Calu3 (cell line): ENCODE results near the gene OTOP1. TPM values are rescaled to one million over a fixed set of nuclear protein-coding genes. Genes with fewer than 3 reads are reported as not detected.

Source experiments
- BruUV-seq: library from RNA; stranded (reverse); fragments of 400-500 nt; replicated peaks from 2 replicates; lab custom pipeline; 2021; lab: Mats Ljungman, UMichigan
- CTCF ChIA-PET: fragments of 300-600 bp; sonication (Branson Sonifier 250); formaldehyde crosslinking; loops from one replicate; lab custom pipeline; 2022; ENCODE audit warnings: antibody characterized with exemption; lab: Charles Lee
- DNase-seq: peaks from one replicate; pipeline ENCODE4 v3.0.0; 2022
- H3K27ac Mint-ChIP-seq: one replicate; pipeline ENCODE4 v1.8.0; 2022; ENCODE audit warnings: mixed read lengths; ENCODE audit not compliant: unreplicated experiment
- H3K27me3 Mint-ChIP-seq: one replicate; pipeline ENCODE4 v1.8.0; 2022; ENCODE audit warnings: mixed read lengths; ENCODE audit not compliant: unreplicated experiment
- H3K36me3 Mint-ChIP-seq: one replicate; pipeline ENCODE4 v1.8.0; 2022; ENCODE audit warnings: mild to moderate bottlenecking, moderate library complexity, mixed read lengths; ENCODE audit not compliant: insufficient read depth, unreplicated experiment
- H3K4me1 Mint-ChIP-seq: one replicate; pipeline ENCODE4 v1.8.0; 2022; ENCODE audit warnings: mild to moderate bottlenecking, low read depth, mixed read lengths; ENCODE audit not compliant: unreplicated experiment
- H3K4me3 Mint-ChIP-seq: one replicate; pipeline ENCODE4 v1.8.0; 2022; ENCODE audit warnings: mild to moderate bottlenecking, low read depth, moderate library complexity, mixed read lengths; ENCODE audit not compliant: unreplicated experiment
- H3K9me3 Mint-ChIP-seq: one replicate; pipeline ENCODE4 v1.8.0; 2022; ENCODE audit warnings: low read depth, mixed read lengths; ENCODE audit not compliant: unreplicated experiment
- CTCF ChIP-seq: fragments of 200-600 bp; IDR thresholded peaks from one replicate; pipeline ENCODE4 v1.8.0; 2022; ENCODE audit warnings: antibody characterized with exemption; ENCODE audit not compliant: unreplicated experiment
- intact Hi-C: fragments of 100-400 bp; cut with micrococcal nuclease; formaldehyde crosslinking; loops from one replicate; pipeline ENCODE4 v1.10.0; 2022; ENCODE audit not compliant: unreplicated experiment
- total RNA-seq: library from RNA; stranded (reverse); gene quantifications from 2 replicates; pipeline ENCODE4 v1.2.3, GENCODE V29; 2022

Gene OTOP1
- total RNA-seq, 1 experiment from 2014 or later = not detected

GRCh38 chr4:4206204-4206603, 20.5 kb downstream of the OTOP1 start:
- no peaks in the 10 kb centered on the region for H3K36me3 Mint-ChIP-seq
- no peak for DNase-seq
- H3K27me3 Mint-ChIP-seq = peaks cover 76% of the 10 kb centered on the region
- no peaks in the 10 kb centered on the region for H3K4me1 Mint-ChIP-seq
- CTCF ChIA-PET = no interaction called here
- BruUV-seq = no TSS peak
- no peak for TF ChIP-seq CTCF
- intact Hi-C loops = no loop called here
- H3K9me3 Mint-ChIP-seq = no peaks in the 10 kb centered on the region
- no peak overlapping the region for H3K27ac Mint-ChIP-seq
- no peak overlapping the region for H3K4me3 Mint-ChIP-seq

- TF ChIP-seq CTCF = no peak
- Mint-ChIP-seq H3K36me3 (no peaks in the 10 kb centered on the region), H3K4me3 (no peak overlapping the region), H3K9me3 (no peaks in the 10 kb centered on the region), H3K27me3 (peaks cover 60% of the 10 kb centered on the region), H3K27ac (no peak overlapping the region), H3K4me1 (no peaks in the 10 kb centered on the region)
- no peak for DNase-seq
- BruUV-seq = no TSS peak
- intact Hi-C loops = no loop called here
- CTCF ChIA-PET = no interaction called here
These were observed 22.4 kb downstream of the OTOP1 start for GRCh38 chr4:4204401-4204745.

- no peak overlapping the region for H3K27ac Mint-ChIP-seq
- TF ChIP-seq CTCF = no peak
- BruUV-seq = no TSS peak
- no peaks in the 10 kb centered on the region for H3K9me3 Mint-ChIP-seq
- intact Hi-C loops = no loop called here
- no peak overlapping the region for H3K4me3 Mint-ChIP-seq
- peaks cover 59% of the 10 kb centered on the region for H3K27me3 Mint-ChIP-seq
- H3K36me3 Mint-ChIP-seq = no peaks in the 10 kb centered on the region
- CTCF ChIA-PET = no interaction called here
- no peaks in the 10 kb centered on the region for H3K4me1 Mint-ChIP-seq
- no peak for DNase-seq
These were observed 22.9 kb downstream of the OTOP1 start for GRCh38 chr4:4203688-4204400.

- Mint-ChIP-seq H3K4me1 (no peaks in the 10 kb centered on the region), H3K27ac (no peak overlapping the region), H3K9me3 (no peaks in the 10 kb centered on the region), H3K4me3 (no peak overlapping the region), H3K27me3 (peaks cover 57% of the 10 kb centered on the region), H3K36me3 (no peaks in the 10 kb centered on the region)
- TF ChIP-seq CTCF = no peak
- no TSS peak for BruUV-seq
- CTCF ChIA-PET = no interaction called here
- DNase-seq = no peak
- intact Hi-C loops = no loop called here
These were observed 24.2 kb downstream of the OTOP1 start for GRCh38 chr4:4202510-4202909.
